Measurements from ENCODE around the gene CCDC171. TPM values are rescaled to one million over a fixed set of nuclear protein-coding genes. Genes with fewer than 3 reads are reported as not detected.
A peak's percentile ranks its signal among the peaks of the same experiment; 100 is the strongest.

Gene CCDC171
- total and polyA plus RNA-seq, 12 donors, result 0.29 to 2.4 (median 1.6) TPM

- Histone ChIP-seq H3K9me3 (peaks cover 0 to 62% (median 10%) of the 10 kb centered on the region in 11 donors), H3K27me3 (no peaks in the 10 kb centered on the region), H3K4me1 (no peaks in the 10 kb centered on the region), H3K4me3 (no peak overlapping the region), H3K27ac (no peak overlapping the region), H3K36me3 (no peaks in the 10 kb centered on the region)
- TF ChIP-seq CTCF (IDR thresholded peaks at IDR 0.05), result no peak
- 91 to 93% methylated on average over 6 of the region's 6 CpGs for WGBS, 2 donors
- intact Hi-C loops (cut with DNase I), result no loop called here
- no peak for DNase-seq
- no peak for ATAC-seq
These were observed 356.5 kb downstream of the CCDC171 start for GRCh38 chr9:15909297-15909696.

- Histone ChIP-seq H3K27me3 (no peaks in the 10 kb centered on the region), H3K27ac (no peak overlapping the region), H3K4me1 (no peaks in the 10 kb centered on the region), H3K9me3 (peaks cover 0 to 43% (median 5%) of the 10 kb centered on the region in 11 donors), H3K4me3 (no peak overlapping the region), H3K36me3 (no peaks in the 10 kb centered on the region)
- intact Hi-C loops (cut with DNase I), result loop anchor here in 1 of 10 donors (10.0 kb wide), 1 partner anchor 61 kb away; no protein-coding TSS in a partner anchor
- TF ChIP-seq CTCF (IDR thresholded peaks at IDR 0.05), result no peak
- ATAC-seq (no peak), DNase-seq (no peak)
These were observed 362.9 kb downstream of the CCDC171 start for GRCh38 chr9:15915711-15916110.

GRCh38 chr9:15927161-15927560 lies 374.3 kb downstream of the CCDC171 start:
- intact Hi-C loops (cut with DNase I), result no loop called here
- ATAC-seq, result peak in 1 of 8 donors; percentile 45
- 70 to 82% methylated on average over 2 of the region's 2 CpGs for WGBS, 2 donors

GRCh38 chr9:15935661-15936305 lies 382.9 kb downstream of the CCDC171 start:
- Histone ChIP-seq H3K27me3 (no peaks in the 10 kb centered on the region), H3K27ac (peak overlapping the region in 2 of 10 donors; percentile 10 to 17), H3K4me3 (no peak overlapping the region), H3K9me3 (peaks cover 0 to 19% (median 3%) of the 10 kb centered on the region in 11 donors), H3K4me1 (peaks cover 0 to 5% (median 0%) of the 10 kb centered on the region in 9 donors), H3K36me3 (no peaks in the 10 kb centered on the region)
- intact Hi-C loops (cut with DNase I), result no loop called here
- peak in 5 of 8 donors; percentile 39 to 61 (median 53) for ATAC-seq
- TF ChIP-seq CTCF (IDR thresholded peaks at IDR 0.05), result no peak
- WGBS, 2 donors, result 59 to 63% methylated on average over 2 of the region's 2 CpGs
- no peak for DNase-seq

More at GRCh38 chr9:15927161-15927560, 374.3 kb downstream of the CCDC171 start:
- no peaks in the 10 kb centered on the region for H3K27me3 ChIP-seq
- H3K27ac ChIP-seq, result no peak overlapping the region
- H3K4me1 ChIP-seq, result no peaks in the 10 kb centered on the region
- TF ChIP-seq CTCF (IDR thresholded peaks at IDR 0.05), result no peak
- H3K36me3 ChIP-seq, result no peaks in the 10 kb centered on the region
- DNase-seq, result no peak
- H3K4me3 ChIP-seq, result no peak overlapping the region
- H3K9me3 ChIP-seq, result peaks cover 0 to 14% (median 3%) of the 10 kb centered on the region in 11 donors
